HepG2 (cell line): Measurements from ENCODE around the gene RUBCNL. TPM values are rescaled to one million over a fixed set of nuclear protein-coding genes. Genes with fewer than 3 reads are reported as not detected.

Source experiments
- ATAC-seq: fragments of 200-7000 bp; cut with Tn5 transposase; 3 replicates; pipeline ENCODE4 v1.9.1; 2020; ENCODE audit warnings: mild to moderate bottlenecking, moderate library complexity
- BruUV-seq: library from RNA; stranded (reverse); fragments of 400-500 nt; replicated peaks from 2 replicates; lab custom pipeline; 2021; lab: Mats Ljungman, UMichigan
- CTCF ChIA-PET: fragments of 300-600 bp; formaldehyde crosslinking; extraction: SDS; loops from one replicate; lab custom pipeline; 2021; ENCODE audit warnings: low total read pairs, inconsistent platforms, low intra/inter-chr PET ratio; lab: Yijun Ruan, JAX
- POLR2A ChIA-PET: fragments of 350-600 bp; sonication (Branson Sonifier 250); formaldehyde crosslinking; loops from one replicate; lab custom pipeline; 2020; ENCODE audit warnings: antibody characterized with exemption, inconsistent platforms; lab: Yijun Ruan, JAX
- DNase-seq: peaks from one replicate; pipeline ENCODE4 v3.0.0-alpha.2; 2015; ENCODE audit warnings: low spot score
- FAIRE-seq: peaks from 3 replicates; lab custom pipeline; 2011; peaks lifted over from hg19 to GRCh38; lab: Jason Lieb, UNC
- H2AFZ ChIP-seq: one replicate; pipeline ENCODE4 v1.6.1; 2011; ENCODE audit warnings: low read length, inconsistent platforms
- H3K27ac ChIP-seq: fragments of 300-600 bp; 3 replicates; pipeline ENCODE4 v1.8.0; 2011; ENCODE audit warnings: mixed run types, mild to moderate bottlenecking, mixed read lengths, low read length, inconsistent platforms; ENCODE audit not compliant: insufficient read depth; ENCODE audit errors: extremely low read length
- H3K27me3 ChIP-seq, 2 experiments: fragments of 200-600 bp in 1 of 2; 2 replicates in 1 of 2; 3 replicates in 1 of 2; pipeline versions ENCODE4 v1.6.0 to v1.8.0; 2011; ENCODE audit warnings: low read length in 2 of 2, mild to moderate bottlenecking in 2 of 2, moderate library complexity in 2 of 2, inconsistent platforms in 1 of 2; ENCODE audit not compliant: insufficient read depth in 2 of 2, control insufficient read depth in 1 of 2
- H3K36me3 ChIP-seq, 2 experiments: fragments of 200-600 bp in 1 of 2; replicated peaks in 1 of 2; 2 replicates in 1 of 2; 3 replicates in 1 of 2; pipeline versions ENCODE4 v1.5.1 to v1.8.0; 2011; ENCODE audit warnings: low read length in 2 of 2, inconsistent platforms in 1 of 2; ENCODE audit not compliant: insufficient read depth in 2 of 2, control insufficient read depth in 1 of 2
- H3K4me1 ChIP-seq: 2 replicates; pipeline ENCODE4 v1.5.1; 2012; ENCODE audit warnings: low read length, inconsistent platforms; ENCODE audit not compliant: insufficient read depth
- H3K4me2 ChIP-seq: 2 replicates; pipeline ENCODE4 v1.6.0; 2011; ENCODE audit warnings: low read depth, low read length, inconsistent platforms
- H3K4me3 ChIP-seq, 3 experiments: fragments of 200-600 bp in 1 of 3; sonication (generic), shearing (Covaris generic) in 1 of 3; replicated peaks in 1 of 3; 2 replicates each; pipeline ENCODE4 v1.5.1; 2011 to 2016; ENCODE audit warnings: low read length in 3 of 3, inconsistent platforms in 2 of 3, low read depth in 2 of 3, mild to moderate bottlenecking in 2 of 3, control low read depth in 1 of 3, mixed read lengths in 1 of 3; ENCODE audit not compliant: insufficient read depth in 1 of 3
- H3K79me2 ChIP-seq: one replicate; pipeline ENCODE4 v1.6.1; 2011; ENCODE audit warnings: low read length, inconsistent platforms; ENCODE audit not compliant: insufficient read depth
- H3K9ac ChIP-seq: 2 replicates; pipeline ENCODE4 v1.6.0; 2011; ENCODE audit warnings: mild to moderate bottlenecking, low read depth, low read length, inconsistent platforms; ENCODE audit not compliant: insufficient read depth
- H3K9me3 ChIP-seq: 2 replicates; pipeline ENCODE4 v1.5.1; 2012; ENCODE audit warnings: mild to moderate bottlenecking, low read length
- H4K20me1 ChIP-seq: 2 replicates; pipeline ENCODE4 v1.6.0; 2011; ENCODE audit warnings: inconsistent platforms, mild to moderate bottlenecking, low read length, moderate library complexity; ENCODE audit not compliant: insufficient read depth
- BRD4 ChIP-seq: sonication (generic); formaldehyde crosslinking; IDR thresholded peaks from 2 replicates; pipeline ENCODE4 v1.4.0; 2020; ENCODE audit warnings: missing genetic modification reagents
- CCAR2 ChIP-seq: fragments of 200-400 bp; formaldehyde crosslinking; optimal IDR thresholded peaks from 2 replicates; pipeline ENCODE3; 2018; ENCODE audit warnings: low read depth, mild to moderate bottlenecking, low read length, moderate library complexity
- NFRKB ChIP-seq: fragments of 450-650 bp; IDR thresholded peaks from 2 replicates; pipeline ENCODE4 v1.6.1; 2017
- PAX8 ChIP-seq: sonication (generic); formaldehyde crosslinking; IDR thresholded peaks from 2 replicates; pipeline ENCODE4 v1.8.0; 2022; ENCODE audit warnings: mild to moderate bottlenecking, missing genetic modification reagents, borderline replicate concordance
- SKI ChIP-seq: fragments of 450-650 bp; IDR thresholded peaks from one replicate; pipeline ENCODE4 v1.6.1; 2018; ENCODE audit warnings: mild to moderate bottlenecking; ENCODE audit not compliant: partially characterized antibody
- ZNF329 ChIP-seq: sonication (generic); formaldehyde crosslinking; IDR thresholded peaks from 2 replicates; pipeline ENCODE4 v1.9.0; 2021; ENCODE audit warnings: low read depth, mild to moderate bottlenecking, missing genetic modification reagents
- ZNF614 ChIP-seq: IDR thresholded peaks from 2 replicates; pipeline ENCODE4 v1.6.1; 2018; ENCODE audit warnings: missing biosample characterization, missing genetic modification reagents, inconsistent platforms, borderline replicate concordance
- ZNF841 ChIP-seq: sonication (generic); formaldehyde crosslinking; IDR thresholded peaks from 2 replicates; pipeline ENCODE4 v1.8.1; 2023; ENCODE audit warnings: missing genetic modification reagents, borderline replicate concordance
- WGBS: methylation state at CpG from one replicate; pipeline ENCODE4 v1.1.6; 2017; ENCODE audit warnings: low lambda C conversion rate; 5-methylcytosine and 5-hydroxymethylcytosine counted together
- in situ Hi-C: cut with HindIII; loops from 2 replicates; pipeline ENCODE4 v1.10.0; 2017; ENCODE audit warnings: low pct_unique_long_range_greater_than_20kb; ENCODE audit not compliant: extremely low pct_ligation_motif_present
- intact Hi-C: fragments of 100-400 bp; cut with micrococcal nuclease; formaldehyde crosslinking; loops from one replicate; pipeline ENCODE4 v1.10.0; 2022; ENCODE audit not compliant: unreplicated experiment
- polyA plus RNA-seq, 8 experiments: library from polyadenylated mRNA; depleted of rRNA in 3 of 8; stranded (reverse) in 7 of 8; unstranded in 1 of 8; fragments of >200 nt; fragmentation: Illumina TruSeq in 4 of 8; extraction: Trizol in 4 of 8; gene quantifications; 2 replicates each; pipeline versions ENCODE4 v1.2.1 to v1.2.3, GENCODE V29; 2011 to 2016; ENCODE audit warnings: low read depth in 4 of 8, missing spikeins in 1 of 8, mixed read lengths in 1 of 8; ENCODE audit not compliant: insufficient read depth in 1 of 8
- total RNA-seq, 5 experiments: library from RNA; depleted of rRNA; stranded (reverse); fragments of >200 nt; fragmentation: Illumina TruSeq; extraction: Trizol; gene quantifications; 2 replicates each; pipeline ENCODE4 v1.2.3, GENCODE V29; 2016; ENCODE audit warnings: low read depth in 1 of 5
- TF ChIP-seq, protein P1 (sequence below): sonication (generic); formaldehyde crosslinking; IDR thresholded peaks from 2 replicates; pipeline ENCODE4 v1.4.0; 2020; ENCODE audit warnings: missing genetic modification reagents
- TF ChIP-seq, protein P2 (sequence below): sonication (generic); formaldehyde crosslinking; IDR thresholded peaks from 2 replicates; pipeline ENCODE4 v1.4.0; 2020; ENCODE audit warnings: low read depth, mild to moderate bottlenecking, missing genetic modification reagents

The RUBCNL gene
- total and polyA plus RNA-seq, 2 of the 13 experiments (the other 11 are each of a cell fraction or from before 2014, with no cell fraction given) = not detected

DNA sequence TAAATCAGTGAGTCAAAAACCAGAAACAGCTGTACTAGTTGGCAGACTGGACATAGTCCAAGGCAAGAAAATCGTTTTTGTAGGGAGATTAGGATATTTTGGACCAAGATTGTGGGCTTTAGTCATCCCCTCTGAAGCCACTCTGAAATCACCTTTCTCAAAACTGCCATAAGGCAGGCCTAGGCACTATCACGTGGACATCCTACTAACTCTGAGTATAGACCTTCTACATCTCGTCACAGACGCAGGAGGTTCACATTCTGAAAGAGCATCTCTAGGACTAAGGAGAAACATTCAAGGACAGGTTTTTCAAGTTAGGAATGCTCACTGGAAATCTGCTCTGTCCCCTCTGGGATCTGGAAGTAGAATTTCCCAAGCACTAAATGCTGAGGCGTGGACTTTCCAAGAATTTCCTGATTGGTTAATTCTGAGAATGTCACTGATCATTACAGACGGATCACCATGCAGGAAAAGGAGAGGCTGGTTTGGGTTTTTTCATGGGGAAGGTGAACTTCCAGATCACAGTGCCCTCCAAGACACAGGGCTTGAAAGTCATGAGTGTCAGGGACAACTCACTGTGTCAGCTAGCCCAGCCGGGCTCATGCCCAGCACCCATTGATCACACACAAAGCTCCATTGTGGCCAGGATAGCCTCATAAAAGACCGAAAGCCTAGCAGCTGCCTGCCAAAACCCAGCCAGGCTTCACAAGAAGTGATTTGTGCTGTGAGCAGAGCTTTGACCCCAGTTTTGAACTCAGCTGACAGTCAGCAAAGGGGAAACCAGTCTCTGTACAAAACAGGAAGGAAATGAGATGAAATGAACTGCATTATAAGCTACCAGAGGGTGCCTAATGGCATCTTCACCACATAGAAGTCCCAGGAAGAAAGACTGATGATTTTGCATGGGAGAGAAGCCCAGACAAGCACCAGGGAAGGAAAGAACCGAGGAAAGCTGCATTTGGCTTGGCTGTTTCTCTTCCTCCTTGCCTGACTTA, 2.7 kb upstream of the RUBCNL start:
- no peak overlapping the region for H3K9ac ChIP-seq
- H3K36me3 ChIP-seq = no peaks in the 10 kb centered on the region
- no peak overlapping the region for H2AFZ ChIP-seq
- no peak overlapping the region for H3K27ac ChIP-seq
- 0% methylated on average over 7 of the region's 9 CpGs for WGBS
- ChIA-PET CTCF (no interaction called here), POLR2A (no interaction called here)
- H3K27me3 ChIP-seq = peaks cover 4 to 43% of the 10 kb centered on the region in 2 experiments
- ATAC-seq (peak; percentile 50; the same call in 2 of the 3 replicates), FAIRE-seq (no peak), DNase-seq (peak; percentile 31)
- H3K9me3 ChIP-seq = no peaks in the 10 kb centered on the region
- H3K4me2 ChIP-seq = peak overlapping the region; percentile 22; the same call in 1 of the 2 replicates
- TF ChIP-seq CCAR2 = no peak
- BruUV-seq = no TSS peak
- in situ Hi-C loops = no loop called here
- H3K4me3 ChIP-seq = no peak overlapping the region
- 0 out of 2 replicates have a peak, but pooled peaks cover 3% of the 10 kb centered on the region for H4K20me1 ChIP-seq
- H3K4me1 ChIP-seq = peaks cover 24% of the 10 kb centered on the region
- intact Hi-C loops = no loop called here
- H3K79me2 ChIP-seq = no peaks in the 10 kb centered on the region

DNA sequence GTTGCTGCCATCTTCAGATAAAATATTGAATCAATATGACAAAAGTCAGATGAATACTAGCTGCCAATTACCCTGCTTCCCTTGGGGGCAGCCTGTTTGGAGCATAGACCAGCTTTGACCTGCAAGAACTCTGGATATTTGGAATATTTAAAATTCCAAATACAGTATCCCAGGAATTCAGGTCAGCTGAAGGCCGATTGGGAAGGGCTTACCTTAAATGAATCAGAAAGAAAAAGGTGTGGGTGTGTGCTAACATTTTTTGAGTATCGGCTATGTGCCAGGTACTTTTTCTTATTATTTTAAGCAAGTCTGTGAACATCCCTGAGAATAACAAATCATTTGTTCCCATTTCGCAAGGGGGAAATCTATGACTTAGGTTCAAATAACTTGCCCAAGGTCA, 1.8 kb upstream of the RUBCNL start:
- no TSS peak for BruUV-seq

More for the DNA sequence above, 1.8 kb upstream of the RUBCNL start:
- POLR2A ChIA-PET = no interaction called here
- Histone ChIP-seq H3K4me1 (peaks cover 24% of the 10 kb centered on the region), H3K9ac (no peak overlapping the region), H3K79me2 (no peaks in the 10 kb centered on the region), H3K4me2 (no peak overlapping the region), H3K27ac (no peak overlapping the region), H3K9me3 (no peaks in the 10 kb centered on the region), H3K27me3 (peaks cover 4 to 46% of the 10 kb centered on the region in 2 experiments), H2AFZ (no peak overlapping the region), H3K36me3 (no peaks in the 10 kb centered on the region), H3K4me3 (no peak overlapping the region), H4K20me1 (0 out of 2 replicates have a peak, but pooled peaks cover 3% of the 10 kb centered on the region)
- DNase-seq (no peak), ATAC-seq (no peak), FAIRE-seq (no peak)
- CTCF ChIA-PET = no interaction called here
- WGBS = 37% methylated on average over 3 of the region's 3 CpGs
- intact Hi-C loops (no loop called here), in situ Hi-C loops (no loop called here)
- TF ChIP-seq ZNF329 (CRISPR knock-in tag) (no peak), SKI (no peak), PAX8 (CRISPR knock-in tag) (no peak), BRD4 (CRISPR knock-in tag) (no peak), NFRKB (no peak), ZNF841 (no peak), ZNF614 (CRISPR knock-in tag) (no peak)
- TF ChIP-seq, protein P1, sequence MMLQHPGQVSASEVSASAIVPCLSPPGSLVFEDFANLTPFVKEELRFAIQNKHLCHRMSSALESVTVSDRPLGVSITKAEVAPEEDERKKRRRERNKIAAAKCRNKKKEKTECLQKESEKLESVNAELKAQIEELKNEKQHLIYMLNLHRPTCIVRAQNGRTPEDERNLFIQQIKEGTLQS = no peak
- TF ChIP-seq, protein P2, sequence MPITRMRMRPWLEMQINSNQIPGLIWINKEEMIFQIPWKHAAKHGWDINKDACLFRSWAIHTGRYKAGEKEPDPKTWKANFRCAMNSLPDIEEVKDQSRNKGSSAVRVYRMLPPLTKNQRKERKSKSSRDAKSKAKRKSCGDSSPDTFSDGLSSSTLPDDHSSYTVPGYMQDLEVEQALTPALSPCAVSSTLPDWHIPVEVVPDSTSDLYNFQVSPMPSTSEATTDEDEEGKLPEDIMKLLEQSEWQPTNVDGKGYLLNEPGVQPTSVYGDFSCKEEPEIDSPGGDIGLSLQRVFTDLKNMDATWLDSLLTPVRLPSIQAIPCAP (CRISPR knock-in tag) = no peak
